GM21381 (cell line): ENCODE results near the gene NDUFB1.

Experiments used
- ATAC-seq: cut with Tn5 transposase; IDR thresholded peaks from one replicate; pipeline ENCODE4 v1.9.1; 2021; ENCODE audit warnings: mild to moderate bottlenecking, moderate library complexity; ENCODE audit not compliant: unreplicated experiment

Gene NDUFB1

DNA sequence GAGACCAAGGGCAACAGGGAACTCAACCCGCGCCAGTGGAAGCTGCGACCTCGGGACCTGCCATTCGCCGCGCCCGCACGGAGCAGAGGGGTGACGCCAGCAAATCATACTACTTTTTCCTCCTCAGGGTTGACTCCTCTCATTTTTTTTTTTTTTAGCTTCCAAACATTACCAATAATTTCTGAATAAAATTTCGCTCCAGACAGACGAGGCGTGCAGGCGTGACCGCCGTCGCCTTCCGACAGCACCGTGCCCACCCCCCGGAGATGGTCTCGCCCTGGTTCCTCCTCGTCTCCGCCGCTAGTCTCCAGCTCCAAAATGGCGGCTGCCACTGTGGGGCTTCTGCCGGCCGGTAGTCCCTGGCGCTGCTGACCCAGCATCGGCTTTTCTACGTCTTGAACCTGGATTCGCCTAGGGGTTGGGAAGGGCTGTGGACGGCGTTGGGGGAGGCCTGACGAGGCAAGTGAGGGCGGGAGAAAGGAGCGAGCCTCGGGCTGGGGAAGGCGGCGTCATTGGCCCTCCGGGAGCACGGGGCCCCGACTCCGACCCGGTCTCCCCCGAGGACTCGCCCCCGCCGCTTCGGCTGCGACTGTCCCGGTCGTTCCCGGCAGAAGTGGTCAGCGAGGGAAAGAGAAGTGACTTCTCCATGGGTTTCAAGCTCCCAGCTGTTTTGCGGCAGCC is at the start of gene NDUFB1, which contains the start of gene CPSF2:
TSS of gene NDUFB1 (minus strand) at position 37 of the 681 bp plus-strand sequence. CDS start 4,069 bp downstream, outside the sequence.
TSS of gene CPSF2 (plus strand) at position 300 of the 681 bp plus-strand sequence. CDS start 9,016 bp downstream, outside the sequence.
- peak; percentile 85 for ATAC-seq

DNA sequence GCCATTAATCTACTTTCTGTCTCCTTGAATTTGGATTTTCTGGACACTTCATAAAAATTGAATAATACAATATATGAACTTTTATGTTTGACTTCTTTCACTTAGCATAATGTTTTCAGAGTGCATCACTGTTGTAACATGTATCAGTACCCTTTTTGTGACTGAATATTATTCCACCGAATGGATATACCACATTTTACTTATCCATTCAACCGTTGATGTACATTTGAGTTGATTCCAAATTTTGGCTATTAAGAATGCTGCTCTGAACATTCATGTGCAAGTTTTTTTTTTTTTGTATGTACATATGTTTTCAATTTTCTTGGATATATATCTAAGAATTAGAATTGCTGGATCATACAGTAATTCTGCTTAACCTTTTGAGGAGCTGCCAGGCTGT is 43.5 kb upstream of the NDUFB1 start:
- ATAC-seq = no peak

DNA sequence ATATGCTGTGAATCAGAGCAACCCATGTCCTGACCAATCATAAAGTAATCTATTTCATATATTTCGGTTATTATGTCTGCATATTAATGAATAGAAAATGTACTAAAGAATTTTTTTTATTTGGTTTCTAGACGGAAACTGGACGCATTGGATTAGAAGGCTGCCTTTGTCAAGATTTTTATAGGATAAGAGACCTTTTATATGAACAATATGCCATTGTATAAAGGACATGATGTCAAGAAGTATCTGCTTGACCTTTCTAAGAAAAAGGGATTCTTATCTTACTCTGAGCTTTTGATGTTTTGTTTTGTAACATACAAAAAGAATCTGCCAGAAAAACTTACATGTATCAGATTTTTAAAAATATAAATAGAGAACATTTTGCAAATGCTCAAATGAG is 40.0 kb upstream of the NDUFB1 start:
- ATAC-seq = no peak

DNA sequence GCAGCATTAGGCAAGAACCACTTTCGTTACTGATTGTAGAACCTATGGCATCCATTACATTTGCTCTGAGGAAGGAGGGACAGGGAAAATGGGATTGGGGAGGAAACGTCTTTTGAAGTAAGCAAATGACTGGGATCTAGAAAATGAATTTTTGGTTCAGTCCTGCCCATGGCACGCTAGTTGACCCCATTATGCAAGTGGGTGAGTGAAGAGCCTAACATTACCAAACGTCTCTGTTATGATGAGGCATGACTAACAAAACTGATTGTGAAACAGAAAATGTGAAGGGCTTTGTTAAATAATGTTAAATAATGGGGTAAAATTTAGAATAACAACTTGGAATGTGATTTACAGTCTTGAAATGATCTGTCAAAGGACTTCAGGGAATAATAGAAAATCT is 39.1 kb upstream of the NDUFB1 start:
- no peak for ATAC-seq

DNA sequence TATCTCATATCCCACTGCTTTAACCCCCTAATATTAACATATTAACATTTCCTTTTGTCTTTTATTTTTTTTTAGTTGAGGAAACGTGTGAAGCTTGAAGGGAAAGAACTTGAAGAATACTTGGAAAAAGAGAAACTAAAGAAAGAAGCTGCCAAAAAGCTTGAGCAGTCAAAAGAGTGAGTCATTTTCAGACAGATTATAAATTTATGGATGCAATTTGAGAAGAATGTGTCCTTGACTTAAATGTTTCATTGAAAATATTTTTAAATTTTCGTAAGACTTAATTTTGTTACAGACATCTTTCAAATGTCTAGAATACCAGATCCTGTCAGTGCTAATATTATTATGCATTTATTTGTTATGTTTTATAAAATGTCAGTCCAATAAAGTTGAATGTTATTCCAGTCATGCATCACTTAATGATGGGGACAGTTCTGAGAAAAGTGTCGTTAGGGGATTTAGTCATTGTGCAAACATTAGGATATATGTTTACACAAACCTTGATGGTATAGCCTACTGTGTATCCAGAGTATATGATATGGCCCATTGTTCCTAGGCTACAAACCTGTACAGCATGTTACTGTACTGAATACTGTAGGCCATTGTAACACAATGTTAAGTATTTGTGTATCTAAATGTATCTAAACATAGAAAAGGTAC is 32.9 kb upstream of the NDUFB1 start:
- ATAC-seq = no peak

DNA sequence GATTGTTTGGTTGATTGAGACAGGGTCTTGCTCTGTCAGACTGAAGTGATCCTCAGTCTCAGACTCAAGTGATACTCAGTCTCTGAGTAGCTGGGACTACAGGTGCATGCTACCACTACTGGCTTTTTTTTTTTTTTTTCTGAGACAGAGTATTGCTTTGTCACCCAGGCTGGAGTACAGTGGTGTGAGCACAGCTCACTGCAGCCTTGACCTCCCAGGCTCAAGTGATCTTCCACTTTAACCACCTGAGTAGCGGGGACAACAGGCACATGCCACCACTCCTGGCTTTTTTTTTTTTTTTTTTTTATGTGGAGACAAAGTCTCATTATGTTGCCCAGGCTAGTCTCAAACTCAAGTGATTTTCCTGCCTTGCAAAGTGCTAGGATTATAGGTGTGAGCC is 32.1 kb upstream of the NDUFB1 start:
- no peak for ATAC-seq

DNA sequence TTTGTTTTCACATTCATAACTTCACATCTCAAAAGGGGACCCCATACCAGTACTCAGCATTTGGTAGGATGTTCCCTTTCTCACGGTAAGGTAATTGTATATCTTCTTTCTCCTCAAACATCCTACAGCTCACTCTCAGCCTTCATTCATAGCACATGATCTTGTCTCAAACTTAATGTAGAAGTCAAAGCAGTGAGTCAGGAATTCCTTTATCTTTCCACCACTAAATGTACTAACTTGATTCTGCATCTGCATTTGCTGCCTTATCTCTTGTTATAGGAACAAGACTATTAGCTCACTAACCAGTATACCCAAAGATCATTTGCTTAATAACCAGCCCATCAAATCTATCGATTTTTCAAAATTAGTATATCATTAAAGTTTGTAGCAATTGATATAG is 23.2 kb upstream of the NDUFB1 start:
- ATAC-seq = no peak

DNA sequence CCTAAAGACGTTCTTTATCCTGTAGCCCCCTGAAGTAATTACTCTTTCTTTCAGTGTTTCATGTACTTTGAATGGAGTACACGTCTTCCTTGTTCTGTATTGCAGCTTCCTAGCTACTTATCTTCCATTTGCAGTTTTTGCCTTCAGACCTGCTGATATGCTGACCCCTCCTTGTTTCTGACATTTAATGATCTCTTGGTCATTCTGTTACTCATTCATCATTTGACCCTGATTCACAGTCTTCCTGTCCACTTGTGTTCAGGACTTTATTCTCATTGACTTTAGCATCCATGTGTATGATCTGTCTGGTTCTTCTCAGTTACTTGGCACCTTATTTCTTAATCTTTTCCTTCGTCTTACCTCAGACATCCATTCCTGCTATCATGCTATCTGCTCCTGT is 22.5 kb upstream of the NDUFB1 start:
- ATAC-seq = no peak

DNA sequence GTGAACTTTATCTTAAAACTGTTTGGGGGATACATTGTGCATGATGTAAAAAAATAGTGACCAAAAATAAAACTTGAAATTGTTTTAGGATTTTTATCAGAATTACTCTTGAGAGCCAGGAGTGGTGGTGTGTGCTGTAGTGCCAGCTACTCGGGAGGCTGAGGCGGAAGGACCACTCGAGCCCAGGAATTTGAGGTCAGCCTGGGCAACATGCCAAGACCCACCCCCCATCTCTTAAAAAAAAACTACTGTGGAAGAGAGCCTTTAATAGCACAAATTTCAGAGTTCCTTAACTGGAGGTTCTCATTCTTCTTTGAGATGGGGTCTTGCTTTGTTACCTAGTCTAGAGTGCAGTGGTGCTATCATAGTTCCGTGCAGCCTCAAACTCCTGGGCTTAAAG is 21.8 kb upstream of the NDUFB1 start:
- no peak for ATAC-seq

DNA sequence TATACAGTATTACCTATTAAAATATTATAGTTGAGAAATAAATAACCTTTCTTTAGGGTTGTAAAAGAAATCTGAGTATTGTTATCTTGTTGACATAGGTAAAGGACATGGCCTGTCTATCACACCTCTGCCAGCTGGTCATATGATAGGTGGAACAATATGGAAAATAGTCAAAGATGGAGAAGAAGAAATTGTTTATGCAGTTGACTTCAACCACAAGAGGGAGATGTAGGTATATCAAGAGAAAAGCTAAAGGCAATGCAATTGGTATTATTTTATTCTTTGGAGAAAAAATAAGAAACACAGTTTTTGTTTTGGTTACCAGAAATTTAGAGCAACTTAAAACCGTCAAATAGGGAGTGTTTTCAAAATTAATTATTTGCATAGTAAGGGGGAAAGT is 13.8 kb upstream of the NDUFB1 start:
- no peak for ATAC-seq

DNA sequence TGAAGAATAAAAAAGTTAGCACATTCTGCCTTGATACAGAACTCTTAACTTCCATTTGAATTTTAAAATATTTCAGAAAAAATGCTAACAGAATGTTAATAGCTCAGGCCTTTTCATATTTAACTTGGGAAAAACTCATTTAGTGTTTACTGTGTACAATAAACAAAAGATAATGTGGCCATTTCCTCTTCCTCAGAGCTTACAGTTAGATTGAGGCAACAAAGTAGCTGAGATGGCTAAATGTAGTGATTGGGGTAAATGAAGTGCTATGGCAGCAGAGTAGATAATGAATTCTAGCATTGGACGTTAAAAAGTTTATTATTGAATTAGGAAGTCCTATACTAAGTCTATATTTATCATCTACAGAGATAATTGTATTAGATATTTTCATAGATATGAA is 12.9 kb upstream of the NDUFB1 start:
- ATAC-seq = no peak

DNA sequence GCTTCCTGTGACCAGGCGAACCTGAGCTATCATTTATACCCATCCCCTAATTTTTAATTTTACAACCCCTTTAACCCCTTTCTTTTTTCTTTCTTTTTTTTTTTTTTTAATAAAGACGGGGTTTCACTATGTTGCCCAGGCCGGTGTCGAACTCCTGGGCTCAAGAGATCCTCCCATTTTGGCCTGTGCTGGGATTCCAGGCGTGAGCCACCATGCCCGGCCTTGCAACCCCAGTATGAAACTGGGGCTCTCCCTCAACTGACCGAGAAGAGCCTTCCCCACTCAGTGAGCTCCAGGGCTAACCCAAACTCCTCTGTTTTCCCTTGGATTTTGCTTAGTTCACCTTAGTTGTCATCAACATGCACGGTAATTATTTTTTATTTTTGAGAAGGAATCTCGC is 1.3 kb upstream of the NDUFB1 start:
- ATAC-seq = no peak

DNA sequence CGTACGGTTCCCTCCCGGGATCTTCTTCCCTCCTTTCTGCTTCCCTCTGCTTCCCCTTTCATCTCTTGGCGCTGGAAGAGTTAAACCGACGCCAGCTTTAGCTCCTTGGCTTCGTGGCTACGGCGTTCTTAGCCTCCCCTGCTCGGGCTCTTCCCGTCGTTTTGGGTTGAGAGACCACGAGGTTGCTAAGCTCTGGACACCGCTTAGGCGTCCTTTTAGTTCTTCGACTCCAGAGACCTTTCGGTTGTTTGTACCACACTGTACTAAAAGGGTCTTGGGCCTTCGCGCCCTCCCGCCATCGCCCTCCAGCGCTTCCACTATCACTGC is 808 bp upstream of the NDUFB1 start:
- no peak for ATAC-seq

DNA sequence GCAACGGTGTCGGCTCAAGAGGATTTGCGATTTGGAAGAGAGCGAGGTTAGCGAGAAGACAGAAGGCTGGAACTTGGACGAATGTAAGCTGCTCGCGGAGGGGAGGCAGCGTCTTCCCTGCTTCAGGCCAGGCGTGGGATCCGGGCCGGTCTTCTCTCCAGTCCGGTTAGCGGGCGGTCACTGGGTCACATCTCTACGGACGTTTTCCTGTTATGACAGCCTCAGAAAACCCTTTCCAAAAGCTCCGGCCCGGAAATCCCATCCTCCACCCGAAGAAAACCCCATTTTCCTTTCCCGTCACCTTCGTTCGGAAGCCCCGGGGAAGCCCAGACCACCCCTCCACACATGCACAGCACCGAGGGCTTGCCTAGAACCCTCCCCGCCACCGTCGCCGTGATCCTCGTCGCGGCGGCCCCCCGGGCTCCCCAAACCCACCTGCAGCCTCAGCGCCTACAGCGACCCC is 268 bp downstream of the NDUFB1 start:
- ATAC-seq = peak; percentile 16

DNA sequence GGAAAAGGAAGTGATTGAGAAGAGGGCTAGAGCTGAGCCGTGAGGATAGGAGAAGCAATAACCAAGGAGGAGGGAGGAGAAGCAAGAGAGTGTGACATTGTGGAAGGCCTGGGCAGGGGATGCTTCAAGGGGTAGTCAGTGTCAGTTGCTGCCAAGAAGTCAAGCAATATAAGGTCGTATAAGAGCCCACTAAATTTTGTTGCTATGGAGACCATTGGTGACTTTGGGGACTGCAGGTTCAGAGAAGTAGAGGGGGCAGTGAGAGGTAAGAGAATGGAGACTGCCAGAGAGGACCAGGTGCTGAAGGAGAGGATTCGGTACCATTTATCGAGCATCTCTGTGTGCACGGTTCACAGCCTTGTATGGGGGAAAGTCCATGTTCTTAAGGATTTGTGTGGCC is 12.0 kb downstream of the NDUFB1 start:
- no peak for ATAC-seq

DNA sequence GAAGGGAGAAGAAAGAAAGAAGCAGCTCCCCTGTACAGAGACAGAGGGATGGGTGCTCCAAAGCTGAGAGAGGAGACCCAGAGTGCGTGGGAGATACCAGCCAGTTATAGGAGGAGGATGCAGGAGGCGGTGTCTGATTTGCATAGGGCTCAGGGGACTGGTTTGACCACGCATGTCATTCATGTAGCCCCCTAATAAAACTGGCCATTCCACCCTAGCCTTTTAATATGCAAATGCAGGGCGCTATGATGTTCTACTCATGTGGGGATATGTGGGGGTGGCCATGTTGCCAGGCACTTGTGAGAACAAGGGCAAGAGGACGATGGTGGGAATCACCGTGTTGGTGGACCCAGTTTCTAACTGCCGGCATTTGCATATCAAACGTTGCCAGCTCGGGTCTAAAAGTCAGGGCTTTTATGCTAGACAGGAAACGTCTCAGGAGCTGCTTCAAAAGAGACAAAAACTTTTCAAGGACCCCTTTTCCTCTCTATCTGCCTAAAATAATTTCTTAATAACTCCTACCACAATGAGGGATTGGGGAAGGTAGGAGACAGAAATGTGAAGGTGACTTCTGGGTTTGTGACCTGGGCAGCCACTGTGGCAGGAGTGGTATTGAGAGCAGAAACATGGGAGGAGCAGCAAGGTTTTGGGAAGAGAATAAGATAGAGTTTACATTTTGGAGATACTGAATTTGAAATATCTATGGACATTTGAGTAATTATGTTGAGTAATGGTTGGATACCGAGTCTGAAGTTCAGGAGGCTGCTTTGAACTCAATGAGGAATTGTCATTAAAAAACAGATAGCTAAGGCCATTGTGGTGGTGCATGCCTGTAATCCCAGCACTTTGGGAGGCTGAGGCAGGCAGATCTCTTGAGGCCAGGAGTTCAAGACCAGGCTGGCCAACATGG is 12.9 kb downstream of the NDUFB1 start:
- ATAC-seq = no peak

DNA sequence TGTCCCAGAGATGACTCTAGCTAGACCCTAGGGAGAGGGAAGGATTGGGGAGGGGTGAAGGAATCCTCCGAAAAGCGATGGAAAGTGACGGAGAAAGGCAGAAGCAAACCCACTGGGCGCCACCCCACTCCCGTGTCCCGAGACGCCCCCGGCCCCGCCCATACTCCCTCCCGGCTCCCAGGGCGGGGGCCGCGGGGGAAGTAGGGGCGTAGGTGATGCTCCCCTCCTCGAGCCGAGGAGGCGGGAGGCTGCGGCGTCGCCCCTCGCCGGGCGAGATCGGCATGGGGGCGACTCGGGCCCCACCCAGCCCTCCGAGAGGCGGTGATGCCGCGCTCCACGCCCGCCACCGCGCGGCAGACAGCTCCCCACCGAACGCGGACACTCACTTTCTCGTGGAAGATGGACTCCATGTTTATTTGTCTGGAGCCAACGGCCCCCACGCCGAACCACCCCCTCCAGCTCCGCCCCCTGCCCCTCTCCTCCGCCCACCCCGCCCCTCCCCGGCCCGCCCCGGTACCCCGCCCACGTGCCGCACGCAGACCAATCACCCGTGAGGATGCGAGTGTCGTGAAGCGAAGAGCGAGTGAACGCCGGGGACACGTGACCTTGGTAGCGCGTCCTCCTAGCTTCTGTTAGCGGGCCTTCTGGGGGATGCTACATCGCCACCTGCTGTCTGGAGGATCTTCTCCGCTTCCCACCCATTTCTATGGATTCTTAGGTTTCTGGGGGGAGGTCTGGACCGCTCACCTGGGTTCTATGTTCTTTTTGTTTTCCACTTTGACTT is 15.2 kb downstream of the NDUFB1 start, which contains the start of gene ATXN3:
TSS of gene ATXN3 (minus strand) at position 440 of the 784 bp plus-strand sequence. CDS start at position 410, 30 bp downstream.
- peak; percentile 90 for ATAC-seq

DNA sequence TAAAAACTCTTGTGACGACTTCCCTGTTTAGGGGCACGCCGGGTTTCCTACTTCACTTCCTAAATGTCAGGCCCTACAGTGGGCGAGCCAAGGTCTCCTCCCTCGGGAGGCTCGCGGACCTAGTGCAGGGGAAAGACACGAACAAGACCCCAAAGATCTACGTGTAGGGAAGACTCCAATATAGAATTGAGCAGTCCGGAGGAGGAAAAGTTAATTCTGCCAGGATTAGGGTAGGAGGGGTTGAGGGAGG is 15.7 kb downstream of the NDUFB1 start:
- no peak for ATAC-seq

DNA sequence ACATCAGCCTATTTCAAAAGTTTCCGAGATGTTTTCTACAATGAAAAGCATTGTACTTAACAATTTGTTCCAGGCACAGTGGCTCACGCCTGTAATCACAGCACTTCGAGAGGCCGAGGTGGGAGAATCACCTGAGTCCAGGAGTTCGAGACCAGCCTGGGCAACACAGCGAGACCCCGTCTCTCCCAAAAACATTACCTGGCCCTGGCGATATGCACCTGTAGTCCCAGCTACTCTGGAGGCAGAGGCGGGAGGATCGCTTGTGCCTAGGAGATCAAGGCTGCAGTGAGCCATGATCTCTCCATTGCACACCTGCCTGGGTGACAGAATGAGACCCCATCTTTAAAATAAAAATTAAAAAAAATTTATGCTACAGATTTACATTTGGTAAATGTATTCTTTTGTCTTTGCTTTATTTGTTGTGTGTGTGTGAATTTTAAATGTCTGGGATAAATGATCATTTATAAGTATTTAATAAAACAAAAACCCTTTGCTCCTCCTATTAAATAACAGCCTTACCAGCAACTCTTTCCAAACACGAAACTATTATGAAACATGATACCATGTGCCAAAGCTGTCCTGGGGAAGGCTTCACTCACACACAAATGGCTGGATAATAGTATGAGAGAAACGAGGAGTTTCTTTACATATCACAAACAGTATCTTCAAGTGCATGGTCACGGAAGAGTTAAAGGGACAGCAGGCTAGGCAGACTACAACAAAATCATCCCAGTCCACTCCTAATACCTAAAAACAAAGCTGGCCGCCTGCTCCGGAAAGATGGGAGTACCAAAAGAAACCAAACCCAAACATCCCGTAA is 16.2 kb downstream of the NDUFB1 start:
- no peak for ATAC-seq

DNA sequence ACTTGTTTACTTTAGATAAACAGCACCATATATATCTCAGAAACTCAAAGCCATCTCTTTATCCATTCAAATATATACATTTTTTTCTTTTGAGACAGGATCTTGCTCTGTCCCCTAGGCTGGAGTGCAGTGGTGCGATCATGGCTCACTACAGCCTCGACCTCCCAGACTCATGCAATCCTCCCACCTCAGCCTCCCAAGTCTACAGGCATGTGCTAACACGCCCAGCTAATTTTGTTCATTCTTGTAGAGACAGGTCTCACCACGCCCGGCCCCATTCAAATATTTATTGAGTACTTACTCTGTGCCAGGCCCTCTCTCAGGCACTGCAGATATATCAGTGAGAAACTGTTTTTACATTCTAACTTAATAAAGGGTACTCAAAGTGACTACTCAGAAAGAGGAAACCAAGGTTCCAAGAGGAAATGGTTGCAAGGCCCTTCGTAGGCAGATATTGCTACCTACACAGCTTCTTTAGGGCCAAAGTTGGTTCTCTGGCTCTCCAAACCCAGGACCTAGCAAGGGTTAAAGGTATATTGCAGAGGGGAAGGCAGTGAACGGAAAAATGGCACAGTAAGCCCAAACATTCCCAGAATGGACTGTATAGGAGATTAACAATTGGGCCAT is 18.0 kb downstream of the NDUFB1 start:
- ATAC-seq = no peak
